Spleen (tissue), 7 donors: Measurements from ENCODE around the gene LONRF2.

ENCODE experiments used
- POLR2AphosphoS5 ChIP-seq, 3 donors: sonication (generic); formaldehyde crosslinking; IDR thresholded peaks; one replicate each; pipeline ENCODE4 v1.5.1; 2017; ENCODE audit warnings: antibody characterized with exemption in 3 of 3
- TF ChIP-seq, protein P1 (sequence below), 11 experiments: fragments of 200-600 bp in 7 of 11; fragments of 450-650 bp in 4 of 11; sonication (generic) in 4 of 11; IDR thresholded peaks in 8 of 11; conservative IDR thresholded peaks in 3 of 11; 1 replicate in 7 of 11; 2 replicates in 4 of 11; pipeline versions ENCODE4 v1.4.0 to v1.8.0; 2016 to 2021; ENCODE audit warnings: antibody characterized with exemption in 11 of 11, inconsistent platforms in 4 of 11, mild to moderate bottlenecking in 1 of 11
- donor health status: DM: no; HTN: no; CAD: no; lungs with moderate emphysema.
- donor health status: DM: no; HTN: no; CAD: no.
- donor health status: DM: no; HTN: no; CAD: no.

DNA sequence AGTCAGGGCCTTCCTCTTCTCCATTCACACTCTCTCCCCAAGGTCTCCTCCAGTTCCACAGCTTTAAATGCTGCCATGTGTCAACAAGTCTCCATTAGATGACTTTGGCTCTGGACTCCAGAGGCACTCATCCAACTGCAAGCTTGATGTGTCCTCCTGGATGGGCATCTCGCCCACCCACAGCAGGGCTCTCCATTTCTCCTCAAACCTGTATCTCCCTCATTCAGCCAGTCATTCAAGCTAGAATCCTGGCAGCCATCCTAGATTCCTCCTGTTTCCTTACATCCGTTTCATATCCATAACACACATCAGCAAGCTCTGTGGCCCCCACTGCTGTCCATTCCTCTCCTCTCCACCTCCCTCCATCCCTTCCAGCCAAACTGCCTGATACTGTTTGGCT is 91.5 kb downstream of the LONRF2 start:
- TF ChIP-seq, protein P1, sequence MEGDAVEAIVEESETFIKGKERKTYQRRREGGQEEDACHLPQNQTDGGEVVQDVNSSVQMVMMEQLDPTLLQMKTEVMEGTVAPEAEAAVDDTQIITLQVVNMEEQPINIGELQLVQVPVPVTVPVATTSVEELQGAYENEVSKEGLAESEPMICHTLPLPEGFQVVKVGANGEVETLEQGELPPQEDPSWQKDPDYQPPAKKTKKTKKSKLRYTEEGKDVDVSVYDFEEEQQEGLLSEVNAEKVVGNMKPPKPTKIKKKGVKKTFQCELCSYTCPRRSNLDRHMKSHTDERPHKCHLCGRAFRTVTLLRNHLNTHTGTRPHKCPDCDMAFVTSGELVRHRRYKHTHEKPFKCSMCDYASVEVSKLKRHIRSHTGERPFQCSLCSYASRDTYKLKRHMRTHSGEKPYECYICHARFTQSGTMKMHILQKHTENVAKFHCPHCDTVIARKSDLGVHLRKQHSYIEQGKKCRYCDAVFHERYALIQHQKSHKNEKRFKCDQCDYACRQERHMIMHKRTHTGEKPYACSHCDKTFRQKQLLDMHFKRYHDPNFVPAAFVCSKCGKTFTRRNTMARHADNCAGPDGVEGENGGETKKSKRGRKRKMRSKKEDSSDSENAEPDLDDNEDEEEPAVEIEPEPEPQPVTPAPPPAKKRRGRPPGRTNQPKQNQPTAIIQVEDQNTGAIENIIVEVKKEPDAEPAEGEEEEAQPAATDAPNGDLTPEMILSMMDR (IDR thresholded peaks at IDR 0.05 in 8 of 11, conservative IDR thresholded peaks at IDR 0.05 in 3 of 11) = no peak
- TF ChIP-seq POLR2AphosphoS5 (IDR thresholded peaks at IDR 0.05) = no peak
